Retinal pigment epithelial cell (primary cell): Measurements from ENCODE around the gene EMD.

Experiments used
- DNase-seq: peaks from one replicate; pipeline ENCODE4 v3.0.0-alpha.2; 2010; ENCODE audit warnings: low read depth
- H3K4me3 ChIP-seq: 2 replicates; pipeline ENCODE4 v1.5.1; 2011; ENCODE audit warnings: mild to moderate bottlenecking, low read length, control low read depth, moderate library complexity
- CTCF ChIP-seq: conservative IDR thresholded peaks from 2 replicates; pipeline ENCODE4 v1.5.1; 2011; ENCODE audit warnings: low read depth, low read length, control low read depth, inconsistent platforms

EMD gene

DNA sequence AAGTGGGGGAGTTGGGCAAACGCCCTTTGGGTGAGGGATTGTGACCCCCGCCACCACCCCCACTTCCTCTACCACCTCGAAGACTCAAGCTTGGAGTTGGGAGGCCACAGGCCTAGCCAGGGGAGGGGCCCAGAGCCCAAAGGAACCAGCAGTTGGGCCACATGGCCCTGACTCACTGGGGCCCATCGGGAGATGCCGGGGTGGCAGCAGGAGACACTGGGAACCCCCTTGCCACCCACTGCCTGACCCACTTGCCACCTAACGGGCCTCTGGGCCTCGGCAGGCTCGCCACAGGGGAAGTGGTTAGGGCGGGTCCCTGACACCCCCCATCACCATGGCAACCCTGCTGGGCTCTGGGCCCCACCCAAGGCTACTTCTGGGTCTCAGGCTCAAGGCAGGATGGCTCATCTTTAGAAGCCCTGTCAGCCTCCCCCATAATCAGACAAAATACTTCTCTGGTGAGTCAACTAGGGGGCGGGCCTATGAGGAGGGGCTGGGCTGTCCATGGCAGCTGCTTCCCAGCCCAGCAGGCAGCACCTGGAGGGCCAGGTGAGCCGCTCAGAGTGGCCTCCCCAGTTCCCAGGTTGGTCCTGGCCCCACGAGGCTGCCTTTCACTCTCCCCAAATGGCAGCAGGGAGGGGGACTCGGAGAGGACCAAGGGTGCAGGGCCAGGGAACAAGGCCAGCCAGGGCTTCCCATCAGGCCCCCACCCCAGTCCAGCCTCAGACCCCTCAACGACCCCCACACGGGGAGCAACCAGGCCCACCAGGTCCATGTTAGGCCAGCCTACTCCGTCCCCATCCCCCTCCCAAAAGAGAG lies 10.3 kb upstream of the EMD start:
- no peak for TF ChIP-seq CTCF
- DNase-seq = peak; percentile 51
- H3K4me3 ChIP-seq = peak overlapping the region; percentile 61

GRCh38 chrX:154369449-154370299 lies 9.4 kb upstream of the EMD start:
- H3K4me3 ChIP-seq = peak overlapping the region; percentile 84
- DNase-seq = peak; percentile 89
- TF ChIP-seq CTCF = no peak

DNA sequence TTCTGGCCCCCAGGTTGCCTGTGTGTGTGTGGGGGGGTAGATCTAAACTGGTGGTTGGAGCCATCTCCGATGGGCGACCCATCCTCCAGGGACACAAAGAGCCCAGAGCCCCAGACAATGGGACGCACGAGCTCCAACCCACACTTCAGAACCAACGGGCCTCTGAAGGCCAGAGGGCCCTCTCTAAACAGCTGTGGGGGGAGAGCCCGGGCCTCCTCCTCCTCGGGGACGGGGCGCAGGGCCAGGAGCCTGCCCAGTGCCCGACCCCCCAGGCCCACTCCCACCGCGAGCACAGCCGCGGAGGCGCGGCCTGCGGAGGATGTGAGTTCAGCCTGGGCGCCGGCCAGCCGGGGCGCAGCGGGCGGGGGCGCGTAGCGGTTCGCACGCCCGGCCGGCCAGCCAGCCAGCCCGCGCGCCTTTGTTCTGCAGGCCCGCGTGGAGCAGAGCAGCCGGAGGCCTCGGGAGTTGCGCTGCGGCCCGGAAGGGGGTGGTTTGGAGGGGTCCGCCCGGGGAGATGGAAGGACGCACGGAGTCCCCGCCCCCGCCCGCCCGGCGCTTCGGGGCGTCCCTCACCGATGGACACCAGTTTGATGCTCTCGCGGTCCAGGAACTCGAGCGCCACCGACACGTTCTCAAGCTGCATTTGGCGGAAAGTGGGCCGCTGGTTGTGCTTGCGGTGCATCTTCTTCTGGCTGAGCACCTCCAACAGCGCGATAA lies 8.6 kb upstream of the EMD start:
- DNase-seq = no peak
- no peak for TF ChIP-seq CTCF
- H3K4me3 ChIP-seq = peak overlapping the region; percentile 84

DNA sequence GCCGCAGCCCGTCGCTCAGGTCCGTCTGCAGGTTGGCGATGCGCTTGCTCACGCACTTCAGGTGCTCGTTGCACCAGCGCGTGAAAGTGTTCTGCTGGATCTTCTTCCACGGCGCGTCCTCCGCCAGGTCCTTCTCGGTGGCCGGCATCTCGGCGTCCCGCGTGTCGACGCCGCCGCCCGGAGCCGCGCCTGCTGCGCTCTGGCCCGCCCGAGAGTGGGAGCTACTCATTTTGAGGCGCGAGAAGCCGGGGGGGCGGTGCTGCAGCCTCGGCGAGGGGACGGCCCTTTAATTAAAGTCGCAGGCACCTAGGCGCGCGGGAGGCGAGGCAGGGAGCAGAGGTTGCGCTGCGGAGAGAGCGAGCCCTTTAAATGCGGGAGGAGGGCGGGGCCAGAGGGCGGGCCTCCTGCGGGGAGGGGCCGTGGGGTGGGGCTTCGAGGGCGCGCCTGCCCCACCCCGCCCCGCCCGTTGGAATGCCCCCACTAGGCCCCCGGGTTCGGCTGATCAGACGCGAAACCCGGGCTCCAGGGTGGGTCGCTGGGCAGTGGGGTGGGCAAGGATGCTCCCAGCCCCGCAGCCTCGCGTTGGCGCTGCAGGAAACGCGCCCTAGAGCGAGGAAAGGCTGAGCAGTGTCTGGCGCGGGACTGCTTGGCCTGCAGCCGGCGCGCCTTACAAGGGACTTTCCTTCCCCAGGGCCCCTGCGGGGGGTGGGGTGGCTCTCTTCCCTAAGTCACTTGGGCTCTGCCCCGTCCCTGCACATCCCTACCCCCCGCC lies 7.9 kb upstream of the EMD start:
- TF ChIP-seq CTCF = no peak
- DNase-seq = peak; percentile 59
- H3K4me3 ChIP-seq = peak overlapping the region; percentile 84

- no peak for TF ChIP-seq CTCF
- no peak for DNase-seq
- peak overlapping the region; percentile 48 for H3K4me3 ChIP-seq
Measured at GRCh38 chrX:154371789-154372300, 7.2 kb upstream of the EMD start.

GRCh38 chrX:154372612-154373022 lies 6.5 kb upstream of the EMD start:
- DNase-seq = no peak
- H3K4me3 ChIP-seq = no peak overlapping the region
- no peak for TF ChIP-seq CTCF
